ENCODE results near the gene DERA. TPM values are rescaled to one million over a fixed set of nuclear protein-coding genes. Genes with fewer than 3 reads are reported as not detected.
"Not testable (repeated sequence)": the region's sequence is repeated elsewhere in the genome, so short reads cannot be mapped to it uniquely, and the experiment has no call there.

The DERA gene
- total RNA-seq, 4 donors from 2014 or later: 30.2 to 43.4 (median 36.7) TPM

GRCh38 chr12:15997910-15998309, 86.8 kb downstream of the DERA start:
- no peak for DNase-seq (ENCODE audit: low spot score in 2 of 2)
- no peak overlapping the region for H3K4me3 ChIP-seq (ENCODE audit: low read depth, poor library complexity, severe bottlenecking)
- 92 to 94% methylated on average over 2 of the region's 2 CpGs for WGBS, 2 donors
- intact Hi-C loops (cut with DNase I; ENCODE audit: low total_unique reads): no loop called here
- TF ChIP-seq POLR2A (IDR thresholded peaks at IDR 0.05): no peak
- TF ChIP-seq, protein P1, sequence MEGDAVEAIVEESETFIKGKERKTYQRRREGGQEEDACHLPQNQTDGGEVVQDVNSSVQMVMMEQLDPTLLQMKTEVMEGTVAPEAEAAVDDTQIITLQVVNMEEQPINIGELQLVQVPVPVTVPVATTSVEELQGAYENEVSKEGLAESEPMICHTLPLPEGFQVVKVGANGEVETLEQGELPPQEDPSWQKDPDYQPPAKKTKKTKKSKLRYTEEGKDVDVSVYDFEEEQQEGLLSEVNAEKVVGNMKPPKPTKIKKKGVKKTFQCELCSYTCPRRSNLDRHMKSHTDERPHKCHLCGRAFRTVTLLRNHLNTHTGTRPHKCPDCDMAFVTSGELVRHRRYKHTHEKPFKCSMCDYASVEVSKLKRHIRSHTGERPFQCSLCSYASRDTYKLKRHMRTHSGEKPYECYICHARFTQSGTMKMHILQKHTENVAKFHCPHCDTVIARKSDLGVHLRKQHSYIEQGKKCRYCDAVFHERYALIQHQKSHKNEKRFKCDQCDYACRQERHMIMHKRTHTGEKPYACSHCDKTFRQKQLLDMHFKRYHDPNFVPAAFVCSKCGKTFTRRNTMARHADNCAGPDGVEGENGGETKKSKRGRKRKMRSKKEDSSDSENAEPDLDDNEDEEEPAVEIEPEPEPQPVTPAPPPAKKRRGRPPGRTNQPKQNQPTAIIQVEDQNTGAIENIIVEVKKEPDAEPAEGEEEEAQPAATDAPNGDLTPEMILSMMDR (IDR thresholded peaks at IDR 0.05): no peak

DNA sequence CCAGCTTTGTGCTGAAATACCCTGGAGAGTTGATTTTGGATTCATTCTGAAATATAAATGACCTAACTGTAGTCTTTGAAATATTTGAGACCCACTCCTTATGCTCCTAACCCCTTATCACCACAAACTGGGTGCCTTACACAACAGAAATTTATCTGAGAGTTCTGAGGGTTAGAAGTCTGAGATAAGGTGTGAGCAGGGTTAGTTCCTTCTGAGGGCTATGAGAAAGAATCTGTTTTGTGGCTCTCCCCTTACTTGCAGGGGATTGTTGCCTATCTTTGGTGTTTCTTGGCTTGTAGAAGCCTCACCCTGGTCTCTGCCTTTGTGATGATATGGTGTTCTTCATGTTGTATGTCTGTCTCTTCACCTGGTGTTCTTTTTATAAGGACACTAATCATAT, 91.7 kb downstream of the DERA start:
- intact Hi-C loops (cut with DNase I; ENCODE audit: low total_unique reads): no loop called here
- DNase-seq (ENCODE audit: low spot score in 2 of 2): no peak
- TF ChIP-seq, protein P1 (IDR thresholded peaks at IDR 0.05): no peak
- TF ChIP-seq POLR2A (IDR thresholded peaks at IDR 0.05): no peak
- no peak overlapping the region for H3K4me3 ChIP-seq (ENCODE audit: low read depth, poor library complexity, severe bottlenecking)

GRCh38 chr12:16003460-16003859, 92.3 kb downstream of the DERA start:
- TF ChIP-seq POLR2A (IDR thresholded peaks at IDR 0.05): no peak
- TF ChIP-seq, protein P1 (IDR thresholded peaks at IDR 0.05): no peak
- intact Hi-C loops (cut with DNase I; ENCODE audit: low total_unique reads): no loop called here
- no peak for DNase-seq (ENCODE audit: low spot score in 2 of 2)
- H3K4me3 ChIP-seq (ENCODE audit: low read depth, poor library complexity, severe bottlenecking): no peak overlapping the region
- WGBS, 2 donors: 88 to 89% methylated on average over 3 of the region's 3 CpGs

GRCh38 chr12:16006752-16007151, 95.6 kb downstream of the DERA start:
- no peak for TF ChIP-seq POLR2A (IDR thresholded peaks at IDR 0.05)
- TF ChIP-seq, protein P1 (IDR thresholded peaks at IDR 0.05): no peak
- DNase-seq (ENCODE audit: low spot score in 2 of 2): no peak
- WGBS, 2 donors: 97% methylated on average over 4 of the region's 4 CpGs
- H3K4me3 ChIP-seq (ENCODE audit: low read depth, poor library complexity, severe bottlenecking): no peak overlapping the region
- intact Hi-C loops (cut with DNase I; ENCODE audit: low total_unique reads): no loop called here

DNA sequence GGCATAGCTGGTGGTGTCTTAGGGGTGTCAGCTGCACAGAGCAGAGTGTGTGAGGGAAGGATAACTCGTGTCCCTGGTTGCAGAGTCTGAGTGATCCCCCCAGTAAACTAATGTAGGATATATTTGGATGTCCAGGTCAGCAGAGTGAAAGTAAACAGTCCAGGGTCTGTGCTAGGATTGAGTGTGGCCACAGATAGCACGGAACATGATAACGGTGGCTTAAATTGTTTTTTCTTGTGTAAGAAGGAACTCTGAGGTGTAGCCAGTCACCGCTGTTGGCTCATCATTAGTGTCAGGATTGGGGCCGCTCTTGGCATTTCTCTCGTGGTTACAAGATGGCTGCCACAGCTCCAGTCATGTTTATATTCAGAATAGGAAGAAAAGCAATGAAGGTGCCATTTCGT, 97.3 kb downstream of the DERA start:
- no peak overlapping the region for H3K4me3 ChIP-seq (ENCODE audit: low read depth, poor library complexity, severe bottlenecking)
- intact Hi-C loops (cut with DNase I; ENCODE audit: low total_unique reads): no loop called here
- DNase-seq (ENCODE audit: low spot score in 2 of 2): no peak
- WGBS, 2 donors: 94 to 96% methylated on average over 7 of the region's 7 CpGs
- TF ChIP-seq POLR2A (IDR thresholded peaks at IDR 0.05): no peak
- TF ChIP-seq, protein P1 (IDR thresholded peaks at IDR 0.05): no peak

GRCh38 chr12:16012117-16012516, 101.0 kb downstream of the DERA start:
- no peak for DNase-seq (ENCODE audit: low spot score in 2 of 2)
- no peak for TF ChIP-seq POLR2A (IDR thresholded peaks at IDR 0.05)
- TF ChIP-seq, protein P1 (IDR thresholded peaks at IDR 0.05): no peak
- intact Hi-C loops (cut with DNase I; ENCODE audit: low total_unique reads): no loop called here

DNA sequence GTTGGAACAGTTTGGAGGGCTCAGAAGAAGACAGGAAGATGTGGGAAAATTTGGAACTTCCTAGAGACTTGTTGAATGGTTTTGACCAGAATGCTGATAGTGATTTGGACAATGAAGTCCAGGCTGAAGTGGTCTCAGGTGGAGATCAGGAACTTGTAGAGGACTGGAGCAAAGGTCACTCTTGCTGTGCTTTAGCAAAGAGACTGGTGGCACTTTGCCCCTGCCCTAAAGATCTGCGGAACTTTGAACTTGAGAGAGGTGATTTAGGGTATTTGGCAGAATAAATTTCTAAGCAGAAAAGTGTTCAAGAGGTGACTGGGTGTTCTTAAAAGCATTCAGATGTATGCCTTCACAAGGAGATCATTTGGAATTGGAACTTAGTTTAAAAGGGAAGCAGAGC, 102.6 kb downstream of the DERA start:
- H3K4me3 ChIP-seq (ENCODE audit: low read depth, poor library complexity, severe bottlenecking); DNase-seq (ENCODE audit: low spot score in 2 of 2); intact Hi-C loops (cut with DNase I; ENCODE audit: low total_unique reads): not testable (repeated sequence)
- WGBS, 2 donors: 97 to 100% methylated on average over 1 of the region's 1 CpG

More at GRCh38 chr12:16012117-16012516, 101.0 kb downstream of the DERA start:
- H3K4me3 ChIP-seq (ENCODE audit: low read depth, poor library complexity, severe bottlenecking): no peak overlapping the region

GRCh38 chr12:16014394-16014793, 103.3 kb downstream of the DERA start:
- WGBS, 2 donors: 93 to 99% methylated on average over 6 of the region's 6 CpGs
- H3K4me3 ChIP-seq (ENCODE audit: low read depth, poor library complexity, severe bottlenecking); intact Hi-C loops (cut with DNase I; ENCODE audit: low total_unique reads); DNase-seq (ENCODE audit: low spot score in 2 of 2): not testable (repeated sequence)
